Natural killer cell treated with Interleukin-12 subunit alpha and Interleukin-12 subunit beta and Interleukin-15 and Interleukin-18, amount 100 ng/mL, for 72 hours (primary cell): ENCODE data around the gene WDR47. TPM values are rescaled to one million over a fixed set of nuclear protein-coding genes. Genes with fewer than 3 reads are reported as not detected.

ENCODE experiments used
- ATAC-seq, 2 donors: fragments of 150-1000 bp; cut with Tn5 transposase in 1 of 2; sonication (Bioruptor Pico), chemical (Tn5 transposase) in 1 of 2; 2 replicates each; pipeline ENCODE4 v1.10.0; 2021
- DNase-seq: peaks from one replicate; pipeline ENCODE4 v3.0.0; 2022; ENCODE audit warnings: low spot score
- H3K27ac Mint-ChIP-seq, 2 donors: 1 replicate in 1 of 2; 2 replicates in 1 of 2; pipeline ENCODE4 v1.8.0; 2022; ENCODE audit warnings: mixed read lengths in 2 of 2, mild to moderate bottlenecking in 1 of 2, moderate library complexity in 1 of 2
- H3K27me3 Mint-ChIP-seq, 2 donors: 1 replicate in 1 of 2; 2 replicates in 1 of 2; pipeline ENCODE4 v1.8.0; 2022; ENCODE audit warnings: mixed read lengths in 2 of 2
- H3K36me3 Mint-ChIP-seq: one replicate; pipeline ENCODE4 v1.8.0; 2022; ENCODE audit warnings: mixed read lengths
- H3K4me1 Mint-ChIP-seq, 2 donors: 1 replicate in 1 of 2; 2 replicates in 1 of 2; pipeline ENCODE4 v1.8.0; 2022; ENCODE audit warnings: low read depth in 2 of 2, mixed read lengths in 2 of 2, mild to moderate bottlenecking in 1 of 2
- H3K4me3 Mint-ChIP-seq: one replicate; pipeline ENCODE4 v1.8.0; 2022; ENCODE audit warnings: mixed read lengths
- H3K9me3 Mint-ChIP-seq: 2 replicates; pipeline ENCODE4 v1.8.0; 2022; ENCODE audit warnings: mixed read lengths
- total RNA-seq, 2 donors: library from RNA; stranded (reverse); gene quantifications; one replicate each; pipeline ENCODE4 v1.2.3, GENCODE V29; 2022

WDR47 gene
- total RNA-seq, 2 donors from 2014 or later, result 15.1 to 16.1 TPM

- H3K27me3 Mint-ChIP-seq, result no peaks in the 10 kb centered on the region
- no peak overlapping the region for H3K27ac Mint-ChIP-seq
- ATAC-seq, result no peak
- peaks cover under 1 to 2% of the 10 kb centered on the region in 2 donors for H3K4me1 Mint-ChIP-seq
- no peak overlapping the region for H3K4me3 Mint-ChIP-seq
- peaks cover 11% of the 10 kb centered on the region for H3K36me3 Mint-ChIP-seq
- H3K9me3 Mint-ChIP-seq, result no peaks in the 10 kb centered on the region
- DNase-seq, result no peak
Measured at GRCh38 chr1:108969346-108969745, 72.6 kb downstream of the WDR47 start.

DNA sequence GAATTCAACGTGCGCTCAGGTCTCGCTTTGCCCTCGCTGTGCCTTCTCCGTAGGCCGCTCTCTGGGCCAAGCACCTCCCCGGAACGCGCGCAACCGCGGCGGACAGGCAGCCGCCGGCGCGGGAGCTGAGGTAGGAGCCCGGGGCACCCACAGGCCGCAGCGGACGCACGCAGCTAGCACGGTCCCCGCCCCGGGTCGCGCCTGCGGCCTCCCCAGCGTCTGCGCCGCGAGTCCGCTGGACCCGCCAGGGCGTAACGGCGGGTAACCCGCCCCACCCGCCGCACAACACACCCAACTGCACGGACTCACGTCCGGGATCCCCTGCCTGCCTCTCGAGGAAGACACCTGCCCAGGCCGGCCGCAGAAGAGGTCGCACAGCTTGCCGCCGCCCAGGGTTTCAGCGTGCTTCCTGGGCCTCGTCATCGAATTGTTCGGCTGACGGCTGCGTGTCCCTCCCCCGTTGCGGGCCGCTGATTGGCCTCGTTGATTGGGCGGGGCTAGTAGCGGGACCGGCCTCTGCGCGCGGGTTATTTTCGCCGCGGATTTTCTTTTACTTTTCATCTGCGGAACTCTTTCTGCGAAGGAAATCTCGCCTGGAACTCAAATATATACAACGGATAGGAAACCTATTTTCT is 78.7 kb downstream of the WDR47 start, which contains the start of gene CLCC1:
Gene CLCC1, minus strand, starts transcription at position 433 of the 635 bp plus-strand sequence. CDS start 13,047 bp downstream, outside the sequence.
- peak within 1 kb of the TSS; percentile 66 to 80 for H3K27ac Mint-ChIP-seq
- H3K9me3 Mint-ChIP-seq, result no peaks in the 10 kb centered on the region
- H3K4me1 Mint-ChIP-seq, result peaks cover 13 to 27% of the 10 kb centered on the region in 2 donors
- H3K27me3 Mint-ChIP-seq, result peaks cover 6 to 9% of the 10 kb centered on the region in 2 donors
- peak; percentile 95 to 98 for ATAC-seq
- DNase-seq, result peak; percentile 95
- peak within 1 kb of the TSS; percentile 88 for H3K4me3 Mint-ChIP-seq
- peaks cover 9% of the 10 kb centered on the region for H3K36me3 Mint-ChIP-seq

GRCh38 chr1:108962681-108963051 is 79.2 kb downstream of the WDR47 start:
- DNase-seq (no peak), ATAC-seq (no peak)
- no peaks in the 10 kb centered on the region for H3K9me3 Mint-ChIP-seq
- peaks cover 10% of the 10 kb centered on the region for H3K36me3 Mint-ChIP-seq
- peaks cover 8 to 14% of the 10 kb centered on the region in 2 donors for H3K27me3 Mint-ChIP-seq
- peak overlapping the region; percentile 66 to 80 for H3K27ac Mint-ChIP-seq
- peaks cover 15 to 30% of the 10 kb centered on the region in 2 donors for H3K4me1 Mint-ChIP-seq
- peak overlapping the region; percentile 88 for H3K4me3 Mint-ChIP-seq

GRCh38 chr1:108961752-108962486 is 80.0 kb downstream of the WDR47 start:
- H3K9me3 Mint-ChIP-seq, result no peaks in the 10 kb centered on the region
- ATAC-seq, result no peak
- H3K4me1 Mint-ChIP-seq, result peaks cover 23 to 37% of the 10 kb centered on the region in 2 donors
- no peak for DNase-seq
- H3K27me3 Mint-ChIP-seq, result peaks cover 11 to 17% of the 10 kb centered on the region in 2 donors
- peaks cover 14% of the 10 kb centered on the region for H3K36me3 Mint-ChIP-seq
- H3K4me3 Mint-ChIP-seq, result peak overlapping the region; percentile 88
- peak overlapping the region; percentile 66 to 80 for H3K27ac Mint-ChIP-seq

DNA sequence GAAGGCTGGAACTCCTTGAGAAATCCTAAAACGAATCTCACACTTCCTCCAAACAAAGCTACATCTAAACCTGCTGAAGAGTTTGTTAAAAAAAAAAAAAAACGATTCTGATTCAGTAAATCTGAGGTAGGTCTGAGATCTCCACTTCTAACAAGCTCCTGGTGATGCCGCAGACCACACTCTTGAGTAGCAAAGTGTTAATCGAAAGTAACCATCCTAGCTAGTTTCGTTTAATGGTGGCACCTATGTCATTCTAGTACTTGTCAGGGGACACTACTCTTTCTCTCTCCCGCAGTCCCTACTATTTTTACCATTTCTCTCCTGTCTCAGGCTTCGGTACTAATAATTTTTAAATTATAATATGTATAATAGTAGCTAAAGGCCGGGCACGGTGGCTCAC is 80.7 kb downstream of the WDR47 start:
- H3K27ac Mint-ChIP-seq, result no peak overlapping the region
- peaks cover 11 to 17% of the 10 kb centered on the region in 2 donors for H3K27me3 Mint-ChIP-seq
- H3K9me3 Mint-ChIP-seq, result no peaks in the 10 kb centered on the region
- peak in 1 of 2 donors; percentile 65 for ATAC-seq
- DNase-seq, result no peak
- peaks cover 14% of the 10 kb centered on the region for H3K36me3 Mint-ChIP-seq
- peaks cover 30 to 45% of the 10 kb centered on the region in 2 donors for H3K4me1 Mint-ChIP-seq
- H3K4me3 Mint-ChIP-seq, result no peak overlapping the region

DNA sequence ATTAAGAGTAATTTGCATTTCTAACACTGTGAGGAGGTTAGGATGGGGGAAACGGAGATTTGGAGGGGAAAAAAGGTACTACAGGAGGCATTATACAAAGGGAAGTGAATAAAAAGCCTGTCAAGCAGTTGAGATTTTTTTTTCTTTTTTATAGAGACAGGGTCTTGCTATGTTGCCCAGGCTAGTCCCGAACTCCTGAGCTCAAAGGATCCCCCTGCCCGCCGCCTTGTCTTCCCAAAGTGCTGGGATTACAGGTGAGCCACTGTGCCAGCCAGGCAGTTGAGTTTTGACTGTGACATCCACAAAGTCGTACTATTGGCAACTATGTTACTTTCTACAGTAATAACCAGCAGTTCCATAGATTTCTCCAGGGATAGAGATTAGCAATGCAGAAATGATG is 81.2 kb downstream of the WDR47 start:
- ATAC-seq, result no peak
- peaks cover 11 to 17% of the 10 kb centered on the region in 2 donors for H3K27me3 Mint-ChIP-seq
- peaks cover 14% of the 10 kb centered on the region for H3K36me3 Mint-ChIP-seq
- peak overlapping the region; percentile 15 for H3K4me3 Mint-ChIP-seq
- no peaks in the 10 kb centered on the region for H3K9me3 Mint-ChIP-seq
- no peak overlapping the region for H3K27ac Mint-ChIP-seq
- DNase-seq, result no peak
- H3K4me1 Mint-ChIP-seq, result peaks cover 34 to 49% of the 10 kb centered on the region in 2 donors

- H3K4me1 Mint-ChIP-seq, result peaks cover 45 to 48% of the 10 kb centered on the region in 2 donors
Measured at GRCh38 chr1:108957888-108958287, 84.0 kb downstream of the WDR47 start.

DNA sequence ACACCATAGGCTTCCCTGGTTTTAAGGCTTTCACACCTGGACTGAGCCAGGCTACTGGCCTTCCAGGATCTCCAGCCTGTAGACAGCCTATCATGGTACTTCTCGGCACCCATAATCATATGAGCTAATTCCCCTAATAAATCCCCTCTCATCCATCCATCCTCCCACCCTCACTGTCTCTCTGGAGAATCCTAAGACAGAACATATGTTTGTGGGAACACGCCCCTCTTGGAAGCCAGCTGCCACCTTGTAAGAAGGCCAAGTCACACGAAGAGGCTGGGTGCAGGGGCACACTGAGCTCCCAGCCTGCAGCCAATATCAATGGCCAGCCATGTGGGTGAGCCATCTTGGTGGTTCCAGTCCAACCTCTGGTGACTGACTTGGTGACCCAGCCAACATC is 86.0 kb downstream of the WDR47 start:
- no peak for ATAC-seq
- H3K4me3 Mint-ChIP-seq, result peak overlapping the region; percentile 55
- peaks cover 20% of the 10 kb centered on the region for H3K36me3 Mint-ChIP-seq

More at GRCh38 chr1:108957888-108958287, 84.0 kb downstream of the WDR47 start:
- ATAC-seq (no peak), DNase-seq (no peak)
- Mint-ChIP-seq H3K36me3 (peaks cover 20% of the 10 kb centered on the region), H3K27me3 (peaks cover 13 to 17% of the 10 kb centered on the region in 2 donors), H3K4me3 (no peak overlapping the region), H3K27ac (no peak overlapping the region), H3K9me3 (no peaks in the 10 kb centered on the region)

DNA sequence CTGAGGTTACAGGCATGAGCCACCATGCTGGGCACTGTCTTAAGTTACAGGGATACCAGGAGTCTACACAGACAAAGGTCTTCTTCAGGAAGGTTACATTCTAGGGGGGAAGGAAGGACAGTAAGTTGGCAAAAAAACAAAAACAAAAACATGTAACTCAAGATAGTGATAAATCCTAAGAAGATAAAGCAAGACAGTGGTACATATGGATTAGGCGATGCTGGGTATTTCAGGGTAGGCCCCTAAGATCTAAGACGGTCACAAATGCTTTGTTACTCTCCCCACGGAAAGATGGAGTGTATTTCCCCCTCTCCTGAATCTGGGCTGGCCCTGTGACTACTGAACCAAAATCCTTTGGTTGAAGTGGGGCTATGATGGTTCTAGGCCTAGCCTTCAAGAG is 86.8 kb downstream of the WDR47 start:
- no peaks in the 10 kb centered on the region for H3K9me3 Mint-ChIP-seq
- H3K27ac Mint-ChIP-seq, result no peak overlapping the region
- no peak for ATAC-seq
- H3K36me3 Mint-ChIP-seq, result peaks cover 15% of the 10 kb centered on the region
- no peak overlapping the region for H3K4me3 Mint-ChIP-seq
- H3K27me3 Mint-ChIP-seq, result peaks cover 8 to 12% of the 10 kb centered on the region in 2 donors
- peaks cover 33 to 37% of the 10 kb centered on the region in 2 donors for H3K4me1 Mint-ChIP-seq
- no peak for DNase-seq

More for the DNA sequence above, 86.0 kb downstream of the WDR47 start:
- no peak for DNase-seq
- Mint-ChIP-seq H3K4me1 (peaks cover 38 to 40% of the 10 kb centered on the region in 2 donors), H3K27ac (peak overlapping the region; percentile 64 to 68), H3K27me3 (peaks cover 11 to 17% of the 10 kb centered on the region in 2 donors), H3K9me3 (no peaks in the 10 kb centered on the region)

DNA sequence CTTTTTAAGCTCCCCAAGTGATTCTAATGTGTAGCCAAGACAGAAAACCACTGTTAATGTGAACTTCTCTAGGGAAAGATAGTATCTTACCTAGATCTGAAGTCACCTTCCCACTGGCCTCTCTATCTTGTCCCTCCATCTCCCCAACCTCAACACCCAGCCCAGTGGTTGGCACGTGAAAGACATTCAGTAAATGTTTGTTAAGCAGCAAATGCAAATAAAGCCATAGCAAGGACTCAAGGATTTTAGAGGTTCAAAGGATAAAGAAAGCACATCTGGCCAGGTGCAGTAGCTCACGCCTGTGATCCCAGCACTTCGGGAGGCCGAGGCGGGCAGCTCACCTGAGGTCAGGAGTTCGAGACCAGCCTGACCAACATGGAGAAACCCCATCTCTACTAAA is 88.5 kb downstream of the WDR47 start:
- H3K27me3 Mint-ChIP-seq, result peaks cover 8% of the 10 kb centered on the region in 2 donors
- ATAC-seq (no peak), DNase-seq (no peak)

DNA sequence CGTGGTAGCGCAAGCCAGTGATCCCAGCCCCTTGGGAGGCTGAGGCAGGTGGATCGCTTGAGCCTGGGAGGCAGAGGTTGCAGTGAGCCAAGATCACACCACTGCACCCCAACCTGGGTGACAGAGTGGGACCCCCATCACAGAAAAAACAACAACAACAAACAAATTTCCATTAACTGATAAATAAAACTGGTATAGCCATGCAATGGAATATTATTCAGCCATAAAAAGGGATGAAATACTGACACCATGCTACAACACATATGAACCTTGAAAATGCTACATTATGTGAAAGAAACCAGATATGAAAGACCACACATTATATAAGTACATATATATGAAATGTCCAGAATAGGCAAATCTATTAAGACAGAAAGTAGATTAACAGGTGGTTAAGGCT is 90.7 kb downstream of the WDR47 start:
- H3K4me1 Mint-ChIP-seq, result peaks cover 26 to 36% of the 10 kb centered on the region in 2 donors
- H3K9me3 Mint-ChIP-seq, result no peaks in the 10 kb centered on the region
- DNase-seq (no peak), ATAC-seq (no peak)
- H3K4me3 Mint-ChIP-seq, result no peak overlapping the region
- H3K27ac Mint-ChIP-seq, result no peak overlapping the region
- H3K27me3 Mint-ChIP-seq, result peaks cover 0 to 3% of the 10 kb centered on the region in 2 donors
- peaks cover 7% of the 10 kb centered on the region for H3K36me3 Mint-ChIP-seq

More for the DNA sequence above, 88.5 kb downstream of the WDR47 start:
- H3K4me3 Mint-ChIP-seq, result no peak overlapping the region
- no peaks in the 10 kb centered on the region for H3K9me3 Mint-ChIP-seq
- peaks cover 36 to 42% of the 10 kb centered on the region in 2 donors for H3K4me1 Mint-ChIP-seq
- peaks cover 12% of the 10 kb centered on the region for H3K36me3 Mint-ChIP-seq
- H3K27ac Mint-ChIP-seq, result no peak overlapping the region

DNA sequence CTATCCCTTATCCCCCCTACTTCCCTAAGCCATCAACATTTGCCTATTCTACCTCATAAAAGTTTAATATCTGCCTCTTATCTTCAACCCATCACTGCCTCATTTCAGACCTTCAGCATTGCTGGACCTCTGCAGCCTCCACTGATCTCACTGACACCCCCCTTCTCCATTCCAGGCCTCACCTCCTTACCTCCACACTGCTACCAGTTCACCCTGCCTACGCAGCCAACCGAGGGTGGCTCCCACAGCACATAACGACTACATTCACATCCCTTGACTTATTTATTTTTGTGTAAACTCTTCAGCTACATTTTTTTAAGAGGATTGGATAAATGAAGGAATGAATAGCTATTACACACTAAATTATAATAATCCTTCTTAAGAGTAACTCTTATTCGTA is 92.9 kb downstream of the WDR47 start:
- Mint-ChIP-seq H3K4me3 (no peak overlapping the region), H3K36me3 (peaks cover 12% of the 10 kb centered on the region), H3K27me3 (peaks cover 0 to 3% of the 10 kb centered on the region in 2 donors), H3K27ac (no peak overlapping the region), H3K9me3 (no peaks in the 10 kb centered on the region), H3K4me1 (peaks cover 25% of the 10 kb centered on the region in 2 donors)
- DNase-seq (no peak), ATAC-seq (no peak)

- Mint-ChIP-seq H3K9me3 (no peaks in the 10 kb centered on the region), H3K4me1 (peaks cover 15 to 18% of the 10 kb centered on the region in 2 donors), H3K4me3 (no peak overlapping the region), H3K27ac (no peak overlapping the region), H3K36me3 (peaks cover 7% of the 10 kb centered on the region), H3K27me3 (no peaks in the 10 kb centered on the region)
- DNase-seq (no peak), ATAC-seq (no peak)
Measured at GRCh38 chr1:108947871-108948525, 93.9 kb downstream of the WDR47 start.
